Left lung (tissue), 10 donors: Measurements from ENCODE around the gene REM2. TPM values are rescaled to one million over a fixed set of nuclear protein-coding genes. Genes with fewer than 3 reads are reported as not detected.

Experiments used
- ATAC-seq: fragments of 200-7000 bp; cut with Tn5 transposase; one replicate; pipeline ENCODE4 v1.9.1; 2020; ENCODE audit warnings: moderate library complexity
- DNase-seq, 4 donors: peaks; one replicate each; pipeline ENCODE4 v3.0.0-alpha.2; 2013 to 2020
- H3K27ac ChIP-seq, 2 donors: fragments of 200-600 bp; sonication (generic) in 1 of 2; one replicate each; pipeline versions ENCODE4 v1.5.0 to v1.8.0; 2020 to 2021
- H3K27me3 ChIP-seq, 2 donors: fragments of 200-600 bp; sonication (generic) in 1 of 2; one replicate each; pipeline versions ENCODE4 v1.5.0 to v1.8.0; 2020 to 2021
- H3K36me3 ChIP-seq, 2 donors: fragments of 200-600 bp; sonication (generic) in 1 of 2; one replicate each; pipeline versions ENCODE4 v1.5.0 to v1.8.0; 2020 to 2021
- H3K4me1 ChIP-seq, 2 donors: fragments of 200-600 bp; one replicate each; pipeline ENCODE4 v1.8.0; 2021
- H3K4me3 ChIP-seq, 2 donors: fragments of 200-600 bp; sonication (generic) in 1 of 2; one replicate each; pipeline versions ENCODE4 v1.5.0 to v1.8.0; 2020 to 2021; ENCODE audit warnings: mild to moderate bottlenecking in 1 of 2
- H3K9me3 ChIP-seq, 2 donors: fragments of 200-600 bp; sonication (generic) in 1 of 2; one replicate each; pipeline versions ENCODE4 v1.5.0 to v1.8.0; 2020 to 2021
- CTCF ChIP-seq, 2 donors: fragments of 200-600 bp; sonication (generic) in 1 of 2; IDR thresholded peaks; one replicate each; pipeline versions ENCODE4 v1.5.0 to v1.8.0; 2021; ENCODE audit warnings: antibody characterized with exemption in 2 of 2
- intact Hi-C, 2 donors: fragments of 100-400 bp; cut with DNase I; formaldehyde crosslinking; loops; one replicate each; pipeline versions ENCODE4 v1.11.2 to v1.14.2; 2022
- polyA plus RNA-seq, 6 donors: library from polyadenylated mRNA; unstranded; fragments of 120-200 nt; gene quantifications; one replicate each; pipeline ENCODE4 v1.2.1, GENCODE V29; 2013; ENCODE audit not compliant: insufficient read length in 6 of 6
- total RNA-seq, 2 donors: library from RNA; stranded (reverse); fragmentation: NEBNext Ultra II Directional; extraction: Animal tissue kit (Norgen Biotek cat#: 25700); gene quantifications; one replicate each; pipeline ENCODE4 v1.2.1, GENCODE V29; 2021
- donor health status: DM: no; HTN: yes; CAD: no.
- donor health status: DM: no; HTN: no; CAD: no.

The REM2 gene
- total and polyA plus RNA-seq, 8 donors: 0.29 to 1.3 (median 0.83) TPM

GRCh38 chr14:22887260-22887989, 4.4 kb downstream of the REM2 start:
- Histone ChIP-seq H3K36me3 (no peaks in the 10 kb centered on the region), H3K27me3 (peaks cover 0 to 23% of the 10 kb centered on the region in 2 donors), H3K4me3 (peak overlapping the region; percentile 43 to 49), H3K9me3 (no peaks in the 10 kb centered on the region), H3K27ac (peak overlapping the region; percentile 60 to 70), H3K4me1 (peaks cover 0 to 15% of the 10 kb centered on the region in 2 donors)
- peak in 3 of 4 donors; percentile 43 to 86 (median 50) for DNase-seq
- intact Hi-C loops: no loop called here
- ATAC-seq: peak; percentile 83
- TF ChIP-seq CTCF (IDR thresholded peaks at IDR 0.05): no peak

GRCh38 chr14:22887990-22888378, 5.0 kb downstream of the REM2 start:
- Histone ChIP-seq H3K4me3 (peak overlapping the region; percentile 2 to 49), H3K9me3 (no peaks in the 10 kb centered on the region), H3K27ac (no peak overlapping the region), H3K36me3 (no peaks in the 10 kb centered on the region), H3K27me3 (peaks cover 0 to 20% of the 10 kb centered on the region in 2 donors), H3K4me1 (peaks cover 0 to 15% of the 10 kb centered on the region in 2 donors)
- ATAC-seq (no peak), DNase-seq (no peak)
- TF ChIP-seq CTCF (IDR thresholded peaks at IDR 0.05): no peak
- intact Hi-C loops: no loop called here

- ATAC-seq: no peak
- Histone ChIP-seq H3K36me3 (peaks cover 0 to 1% of the 10 kb centered on the region in 2 donors), H3K4me1 (peaks cover 0 to 15% of the 10 kb centered on the region in 2 donors), H3K27me3 (peaks cover 0 to 20% of the 10 kb centered on the region in 2 donors), H3K27ac (no peak overlapping the region), H3K9me3 (no peaks in the 10 kb centered on the region), H3K4me3 (no peak overlapping the region)
- no peak for DNase-seq
- TF ChIP-seq CTCF (IDR thresholded peaks at IDR 0.05): no peak
- intact Hi-C loops: no loop called here
Measured at GRCh38 chr14:22888662-22889061, 5.6 kb downstream of the REM2 start.

- intact Hi-C loops: no loop called here
- ATAC-seq (no peak), DNase-seq (no peak)
- Histone ChIP-seq H3K27me3 (peaks cover 0 to 20% of the 10 kb centered on the region in 2 donors), H3K27ac (no peak overlapping the region), H3K4me1 (peaks cover 0 to 15% of the 10 kb centered on the region in 2 donors), H3K9me3 (no peaks in the 10 kb centered on the region), H3K36me3 (peaks cover 0 to 10% of the 10 kb centered on the region in 2 donors), H3K4me3 (no peak overlapping the region)
- TF ChIP-seq CTCF (IDR thresholded peaks at IDR 0.05): no peak
Measured at GRCh38 chr14:22890416-22890815, 7.4 kb downstream of the REM2 start.

- peaks cover 0 to under 1% of the 10 kb centered on the region in 2 donors for H3K4me1 ChIP-seq
- intact Hi-C loops: no loop called here
- no peak for DNase-seq
- H3K27me3 ChIP-seq: peaks cover 0 to 2% of the 10 kb centered on the region in 2 donors
- H3K27ac ChIP-seq: no peak overlapping the region
- H3K9me3 ChIP-seq: no peaks in the 10 kb centered on the region
- H3K36me3 ChIP-seq: peaks cover 0 to 10% of the 10 kb centered on the region in 2 donors
- TF ChIP-seq CTCF (IDR thresholded peaks at IDR 0.05): no peak
- H3K4me3 ChIP-seq: no peak overlapping the region
- no peak for ATAC-seq
Measured at GRCh38 chr14:22892488-22892887, 9.5 kb downstream of the REM2 start.
